Right lobe of liver (tissue), 4 donors: ENCODE results near the gene NIF3L1.

Experiments used
- CTCF ChIP-seq, 4 donors: fragments of 200-600 bp in 3 of 4; fragments of 450-650 bp in 1 of 4; IDR thresholded peaks; one replicate each; pipeline versions ENCODE4 v1.5.1 to v1.8.0; 2016 to 2022; ENCODE audit warnings: antibody characterized with exemption in 4 of 4, mild to moderate bottlenecking in 2 of 4
- POLR2A ChIP-seq: fragments of 450-650 bp; IDR thresholded peaks from one replicate; pipeline ENCODE4 v1.6.1; 2017; ENCODE audit warnings: antibody characterized with exemption, mild to moderate bottlenecking
- donor health status: DM: no; HTN: no; CAD: no.
- donor health status: DM: no; HTN: no; CAD: no.
- donor health status: DM: no; HTN: yes; CAD: no.

GRCh38 chr2:200929334-200930249 is 40.4 kb downstream of the NIF3L1 start:
- TF ChIP-seq CTCF (IDR thresholded peaks at IDR 0.05) = no peak
- TF ChIP-seq POLR2A = no peak
